Thyroid gland (tissue), 4 donors: ENCODE data around the gene PLTP.

Experiments used
- CTCF ChIP-seq, 6 experiments: fragments of 200-600 bp in 3 of 6; fragments of 450-650 bp in 3 of 6; sonication (generic) in 3 of 6; IDR thresholded peaks; one replicate each; pipeline ENCODE4 v1.5.1; 2016 to 2019; ENCODE audit warnings: antibody characterized with exemption in 6 of 6, mild to moderate bottlenecking in 2 of 6, inconsistent platforms in 1 of 6, moderate library complexity in 1 of 6
- POLR2A ChIP-seq, 2 donors: fragments of 450-650 bp; IDR thresholded peaks; one replicate each; pipeline ENCODE4 v1.6.1; 2017; ENCODE audit warnings: antibody characterized with exemption in 2 of 2, mild to moderate bottlenecking in 2 of 2, moderate library complexity in 1 of 2

GRCh38 chr20:45944965-45945677 is 33.2 kb upstream of the PLTP start:
- TF ChIP-seq CTCF (IDR thresholded peaks at IDR 0.05) (no peak), POLR2A (IDR thresholded peaks at IDR 0.05) (no peak)
